AG09309 (cell line): Measurements from ENCODE around the gene TTC7B.

Source experiments
- DNase-seq: peaks from one replicate; pipeline ENCODE4 v3.0.0-alpha.2; 2010; ENCODE audit warnings: low read depth
- H3K4me3 ChIP-seq: 2 replicates; pipeline ENCODE4 v1.5.1; 2011; ENCODE audit warnings: mild to moderate bottlenecking, low read depth, low read length, moderate library complexity; ENCODE audit not compliant: control insufficient read depth
- CTCF ChIP-seq: IDR thresholded peaks from 2 replicates; pipeline ENCODE4 v1.5.1; 2011; ENCODE audit warnings: mild to moderate bottlenecking, low read depth, low read length, inconsistent platforms; ENCODE audit not compliant: insufficient read depth, control insufficient read depth; ENCODE audit errors: missing control alignments

The TTC7B gene

GRCh38 chr14:90724866-90725265, 91.4 kb downstream of the TTC7B start:
- H3K4me3 ChIP-seq, result no peak overlapping the region
- no peak for DNase-seq
- TF ChIP-seq CTCF, result no peak

- no peak for TF ChIP-seq CTCF
- no peak for DNase-seq
- H3K4me3 ChIP-seq, result no peak overlapping the region
Measured at GRCh38 chr14:90722590-90722989, 93.6 kb downstream of the TTC7B start.

GRCh38 chr14:90721619-90722305, 94.5 kb downstream of the TTC7B start:
- no peak for DNase-seq
- no peak overlapping the region for H3K4me3 ChIP-seq
- TF ChIP-seq CTCF, result no peak

- DNase-seq, result no peak
- H3K4me3 ChIP-seq, result no peak overlapping the region
- no peak for TF ChIP-seq CTCF
Measured at GRCh38 chr14:90720832-90721231, 95.4 kb downstream of the TTC7B start.

GRCh38 chr14:90720336-90720735, 95.9 kb downstream of the TTC7B start:
- no peak for DNase-seq
- no peak overlapping the region for H3K4me3 ChIP-seq
- TF ChIP-seq CTCF, result no peak

- no peak for TF ChIP-seq CTCF
- peak; percentile 11 for DNase-seq
- no peak overlapping the region for H3K4me3 ChIP-seq
Measured at GRCh38 chr14:90717916-90718315, 98.3 kb downstream of the TTC7B start.

GRCh38 chr14:90715993-90716392, 100.2 kb downstream of the TTC7B start:
- TF ChIP-seq CTCF, result no peak
- DNase-seq, result no peak
- H3K4me3 ChIP-seq, result no peak overlapping the region
